ENCODE data around the gene POLG.

DNA sequence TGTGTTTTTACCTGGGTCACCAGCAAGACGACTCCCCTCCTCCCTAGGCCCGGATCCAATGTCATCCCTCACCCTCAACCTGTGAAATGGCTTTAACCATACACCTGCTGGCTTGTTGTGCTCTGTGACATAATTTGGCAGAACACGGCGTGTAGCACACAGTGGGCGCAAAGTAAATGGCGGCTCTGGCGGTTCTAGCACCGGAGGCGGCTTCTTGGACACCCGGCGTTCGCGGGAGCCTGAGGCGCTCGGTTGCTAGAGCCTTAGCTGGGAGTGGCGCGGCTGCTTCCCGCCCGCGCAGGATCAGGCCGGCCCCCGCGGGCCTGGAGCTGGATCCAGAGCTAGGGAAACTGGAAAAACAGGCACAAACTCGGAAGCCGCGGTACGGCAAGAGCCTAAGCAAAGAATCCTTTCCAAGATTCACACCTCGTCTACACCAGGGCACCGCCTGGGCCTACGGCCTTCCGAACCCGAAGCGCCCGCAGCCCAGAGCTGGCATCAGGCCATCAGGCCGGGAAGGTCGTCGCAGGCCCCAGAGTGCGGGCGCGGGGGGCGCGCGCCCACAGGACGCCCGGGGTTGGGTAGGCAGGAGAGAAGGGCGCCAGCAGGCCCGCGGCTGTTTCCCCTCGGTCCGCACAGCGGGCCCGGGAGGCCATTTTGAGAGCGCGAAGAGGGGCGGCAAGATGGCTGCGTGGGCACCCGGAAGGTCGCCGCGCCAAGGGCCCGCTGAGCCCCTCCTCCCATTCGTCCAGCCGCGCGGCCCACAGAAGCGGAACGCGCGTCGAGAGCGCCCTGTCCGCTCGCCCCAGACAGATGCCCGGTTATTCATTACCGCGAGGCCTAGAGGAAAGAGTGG is 43.9 kb upstream of the POLG start:
- TF ChIP-seq, protein P1, sequence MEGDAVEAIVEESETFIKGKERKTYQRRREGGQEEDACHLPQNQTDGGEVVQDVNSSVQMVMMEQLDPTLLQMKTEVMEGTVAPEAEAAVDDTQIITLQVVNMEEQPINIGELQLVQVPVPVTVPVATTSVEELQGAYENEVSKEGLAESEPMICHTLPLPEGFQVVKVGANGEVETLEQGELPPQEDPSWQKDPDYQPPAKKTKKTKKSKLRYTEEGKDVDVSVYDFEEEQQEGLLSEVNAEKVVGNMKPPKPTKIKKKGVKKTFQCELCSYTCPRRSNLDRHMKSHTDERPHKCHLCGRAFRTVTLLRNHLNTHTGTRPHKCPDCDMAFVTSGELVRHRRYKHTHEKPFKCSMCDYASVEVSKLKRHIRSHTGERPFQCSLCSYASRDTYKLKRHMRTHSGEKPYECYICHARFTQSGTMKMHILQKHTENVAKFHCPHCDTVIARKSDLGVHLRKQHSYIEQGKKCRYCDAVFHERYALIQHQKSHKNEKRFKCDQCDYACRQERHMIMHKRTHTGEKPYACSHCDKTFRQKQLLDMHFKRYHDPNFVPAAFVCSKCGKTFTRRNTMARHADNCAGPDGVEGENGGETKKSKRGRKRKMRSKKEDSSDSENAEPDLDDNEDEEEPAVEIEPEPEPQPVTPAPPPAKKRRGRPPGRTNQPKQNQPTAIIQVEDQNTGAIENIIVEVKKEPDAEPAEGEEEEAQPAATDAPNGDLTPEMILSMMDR (conservative IDR thresholded peaks at IDR 0.05; ENCODE audit: low read depth, low read length) = no peak
- no peak for TF ChIP-seq BHLHE40 (IDR thresholded peaks at IDR 0.05; ENCODE audit: low read depth, low read length)
- TF ChIP-seq, protein P2, sequence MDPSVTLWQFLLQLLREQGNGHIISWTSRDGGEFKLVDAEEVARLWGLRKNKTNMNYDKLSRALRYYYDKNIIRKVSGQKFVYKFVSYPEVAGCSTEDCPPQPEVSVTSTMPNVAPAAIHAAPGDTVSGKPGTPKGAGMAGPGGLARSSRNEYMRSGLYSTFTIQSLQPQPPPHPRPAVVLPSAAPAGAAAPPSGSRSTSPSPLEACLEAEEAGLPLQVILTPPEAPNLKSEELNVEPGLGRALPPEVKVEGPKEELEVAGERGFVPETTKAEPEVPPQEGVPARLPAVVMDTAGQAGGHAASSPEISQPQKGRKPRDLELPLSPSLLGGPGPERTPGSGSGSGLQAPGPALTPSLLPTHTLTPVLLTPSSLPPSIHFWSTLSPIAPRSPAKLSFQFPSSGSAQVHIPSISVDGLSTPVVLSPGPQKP (IDR thresholded peaks at IDR 0.05; ENCODE audit: borderline replicate concordance, low read depth, low read length) = no peak
- TF ChIP-seq POLR2A (IDR thresholded peaks at IDR 0.05; ENCODE audit: low read depth, low read length) = no peak
- no peak for TF ChIP-seq CEBPB (IDR thresholded peaks at IDR 0.05; ENCODE audit: low read depth, low read length)
- TF ChIP-seq RAD21 (IDR thresholded peaks at IDR 0.05; ENCODE audit: low read length) = no peak

Data from IMR-90 (cell line).